ENCODE measurements around the gene PTPRM. TPM values are rescaled to one million over a fixed set of nuclear protein-coding genes. Genes with fewer than 3 reads are reported as not detected.

The PTPRM gene
- total RNA-seq, 1 experiment from 2014 or later, result 6.2 TPM

DNA sequence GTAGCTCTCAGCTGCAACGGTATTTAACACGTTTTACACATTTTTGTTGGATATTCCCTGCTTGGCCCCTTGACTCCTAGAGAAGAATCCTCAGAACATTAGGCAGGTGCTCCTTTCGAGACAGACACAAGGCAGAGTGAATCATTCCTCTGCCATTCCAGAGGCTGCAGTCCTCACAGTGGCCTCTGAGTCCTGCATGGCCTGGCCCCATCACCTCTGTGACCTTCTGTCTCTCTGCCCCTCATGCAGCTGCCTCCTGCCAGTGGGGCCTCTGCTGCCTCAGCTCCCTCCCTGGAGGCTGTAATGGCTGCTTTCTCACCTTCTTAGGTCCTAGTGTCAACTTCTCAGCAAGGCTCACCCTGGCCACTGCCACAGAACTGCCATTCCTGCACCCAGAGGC lies 101.3 kb downstream of the PTPRM start:
- Mint-ChIP-seq H3K27ac (no peak overlapping the region), H3K9me3 (no peaks in the 10 kb centered on the region)

More for the DNA sequence above, 101.3 kb downstream of the PTPRM start:
- Histone ChIP-seq H3K79me2 (ENCODE audit: insufficient read depth, low read length) (no peaks in the 10 kb centered on the region), H3K9ac (ENCODE audit: extremely low read depth, insufficient read length, low read length) (no peak overlapping the region), H3K18ac (ENCODE audit: insufficient read length, low read depth, low read length) (peak overlapping the region; percentile 7), H3T11ph (ENCODE audit: low read length) (no peak overlapping the region), H4K8ac (replicated peaks; ENCODE audit: insufficient read length, low read depth, low read length) (no peak overlapping the region), H2BK15ac (ENCODE audit: low read depth, low read length) (no peak overlapping the region), H3K4me1 (ENCODE audit: insufficient read depth, low read length) (no peaks in the 10 kb centered on the region; the same call in 1 of the 2 replicates), H2BK20ac (ENCODE audit: low read depth, low read length, poor library complexity, severe bottlenecking) (no peak overlapping the region), H2BK5ac (ENCODE audit: insufficient read length, low read length) (no peak overlapping the region), H4K91ac (ENCODE audit: insufficient read length, low read depth, low read length) (no peak overlapping the region), H2AFZ (ENCODE audit: low read length) (no peak overlapping the region), H2BK12ac (ENCODE audit: insufficient read length, low read depth, low read length) (no peak overlapping the region), H3K23ac (ENCODE audit: insufficient read length, low read depth, low read length) (no peak overlapping the region), H3K23me2 (ENCODE audit: insufficient read length, low read depth, low read length, poor library complexity, severe bottlenecking) (no peaks in the 10 kb centered on the region), H3K27me3 (ENCODE audit: insufficient read depth, low read length) (no peaks in the 10 kb centered on the region), H3K56ac (ENCODE audit: insufficient read length, low read depth, low read length) (no peak overlapping the region), H3K14ac (ENCODE audit: insufficient read depth, low read length) (no peak overlapping the region), H3K27ac (ENCODE audit: insufficient read length, low read depth, low read length) (no peak overlapping the region), H2BK120ac (ENCODE audit: low read depth, low read length, poor library complexity, severe bottlenecking) (no peak overlapping the region), H3K4me2 (ENCODE audit: insufficient read depth, insufficient read length, low read length) (no peak overlapping the region), H2AK5ac (ENCODE audit: insufficient read length, low read length) (no peak overlapping the region), H4K20me1 (ENCODE audit: control insufficient read depth, insufficient read depth, insufficient read length) (no peaks in the 10 kb centered on the region), H3K4ac (ENCODE audit: low read depth, low read length) (no peak overlapping the region), H3K9me3 (ENCODE audit: control insufficient read depth, low read depth, low read length) (no peaks in the 10 kb centered on the region), H4K5ac (ENCODE audit: insufficient read length, low read depth, low read length) (no peak overlapping the region), H3K79me1 (ENCODE audit: insufficient read depth, low read depth, low read length, poor library complexity, severe bottlenecking) (no peaks in the 10 kb centered on the region)
- Mint-ChIP-seq H3K27me3 (ENCODE audit: low read depth) (no peaks in the 10 kb centered on the region), H3K4me1 (peaks cover 30% of the 10 kb centered on the region in 2 experiments), H3K4me3 (no peak overlapping the region; a peak in 1 of 5 replicates), H3K36me3 (ENCODE audit: insufficient read depth in 1 of 3, low read depth in 3 of 3) (no peaks in the 10 kb centered on the region)
- no CpG with 5 or more reads among the region's 3 CpGs for WGBS (ENCODE audit: extremely low coverage, insufficient read length, low lambda C conversion rate)
- TF ChIP-seq, protein P1, sequence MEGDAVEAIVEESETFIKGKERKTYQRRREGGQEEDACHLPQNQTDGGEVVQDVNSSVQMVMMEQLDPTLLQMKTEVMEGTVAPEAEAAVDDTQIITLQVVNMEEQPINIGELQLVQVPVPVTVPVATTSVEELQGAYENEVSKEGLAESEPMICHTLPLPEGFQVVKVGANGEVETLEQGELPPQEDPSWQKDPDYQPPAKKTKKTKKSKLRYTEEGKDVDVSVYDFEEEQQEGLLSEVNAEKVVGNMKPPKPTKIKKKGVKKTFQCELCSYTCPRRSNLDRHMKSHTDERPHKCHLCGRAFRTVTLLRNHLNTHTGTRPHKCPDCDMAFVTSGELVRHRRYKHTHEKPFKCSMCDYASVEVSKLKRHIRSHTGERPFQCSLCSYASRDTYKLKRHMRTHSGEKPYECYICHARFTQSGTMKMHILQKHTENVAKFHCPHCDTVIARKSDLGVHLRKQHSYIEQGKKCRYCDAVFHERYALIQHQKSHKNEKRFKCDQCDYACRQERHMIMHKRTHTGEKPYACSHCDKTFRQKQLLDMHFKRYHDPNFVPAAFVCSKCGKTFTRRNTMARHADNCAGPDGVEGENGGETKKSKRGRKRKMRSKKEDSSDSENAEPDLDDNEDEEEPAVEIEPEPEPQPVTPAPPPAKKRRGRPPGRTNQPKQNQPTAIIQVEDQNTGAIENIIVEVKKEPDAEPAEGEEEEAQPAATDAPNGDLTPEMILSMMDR (conservative IDR thresholded peaks at IDR 0.05), result no peak
- DNase-seq, result no peak
